KOPT-K1 (cell line): Measurements from ENCODE around the gene SLC22A1.
"Not testable (repeated sequence)": the region's sequence is repeated elsewhere in the genome, so short reads cannot be mapped to it uniquely, and the experiment has no call there.

Experiments used
- H3K27ac ChIP-seq: fragments of 200-600 bp; sonication (generic); 2 replicates; pipeline ENCODE4 v1.5.1; 2016; ENCODE audit warnings: antibody characterized with exemption, mild to moderate bottlenecking, low read depth, low read length; ENCODE audit not compliant: poor library complexity, severe bottlenecking
- H3K36me3 ChIP-seq: fragments of 200-600 bp; sonication (generic); 2 replicates; pipeline ENCODE4 v1.5.1; 2017; ENCODE audit warnings: antibody characterized with exemption, mild to moderate bottlenecking, low read length, moderate library complexity; ENCODE audit not compliant: insufficient read depth
- H3K9me3 ChIP-seq: fragments of 200-600 bp; sonication (generic); 2 replicates; pipeline ENCODE4 v1.5.1; 2017; ENCODE audit warnings: antibody characterized with exemption, low read length, mild to moderate bottlenecking; ENCODE audit not compliant: insufficient read depth, poor library complexity, severe bottlenecking

SLC22A1 gene

DNA sequence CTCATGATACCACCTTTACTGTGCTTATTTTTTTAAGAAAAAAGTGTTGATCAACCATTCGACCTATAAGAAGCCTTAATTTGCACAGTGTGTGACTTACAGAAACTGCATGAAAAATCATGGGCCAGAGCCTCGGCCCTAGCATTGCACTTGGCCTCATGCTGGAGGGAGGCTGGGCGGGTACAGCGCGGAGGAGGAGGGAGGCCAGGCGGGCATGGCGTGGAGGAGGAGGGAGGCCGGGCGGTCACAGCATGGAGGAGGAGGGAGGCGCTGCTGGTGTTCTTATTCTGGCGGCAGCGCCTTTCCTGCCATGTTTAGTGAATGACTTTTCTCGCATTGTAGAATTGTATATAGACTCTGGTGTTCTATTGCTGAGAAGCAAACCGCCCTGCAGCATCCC, 15.6 kb upstream of the SLC22A1 start:
- peaks cover 96% of the 10 kb centered on the region for H3K36me3 ChIP-seq
- H3K27ac ChIP-seq, result no peak overlapping the region
- no peaks in the 10 kb centered on the region for H3K9me3 ChIP-seq

DNA sequence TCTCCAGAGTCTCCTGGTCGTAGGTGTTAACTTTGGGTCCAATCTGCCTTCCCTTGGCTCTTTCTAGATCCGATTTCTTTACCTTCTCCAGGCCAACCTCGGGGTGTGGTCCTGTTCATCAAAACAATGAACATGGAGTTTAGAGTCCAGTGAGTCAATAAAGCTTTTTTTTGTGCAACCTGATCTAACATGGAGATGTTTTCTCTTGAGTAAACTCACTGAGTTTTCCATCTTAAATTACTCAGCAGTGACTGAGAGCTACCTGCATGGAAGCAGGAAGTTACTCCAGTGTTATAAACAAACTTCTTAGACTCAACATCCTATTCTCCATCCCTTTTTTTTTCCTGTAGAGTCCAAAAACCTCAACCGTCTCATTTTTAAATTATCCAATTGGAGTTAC, 14.9 kb upstream of the SLC22A1 start:
- H3K9me3 ChIP-seq, result no peaks in the 10 kb centered on the region
- peaks cover 89% of the 10 kb centered on the region for H3K36me3 ChIP-seq
- no peak overlapping the region for H3K27ac ChIP-seq

DNA sequence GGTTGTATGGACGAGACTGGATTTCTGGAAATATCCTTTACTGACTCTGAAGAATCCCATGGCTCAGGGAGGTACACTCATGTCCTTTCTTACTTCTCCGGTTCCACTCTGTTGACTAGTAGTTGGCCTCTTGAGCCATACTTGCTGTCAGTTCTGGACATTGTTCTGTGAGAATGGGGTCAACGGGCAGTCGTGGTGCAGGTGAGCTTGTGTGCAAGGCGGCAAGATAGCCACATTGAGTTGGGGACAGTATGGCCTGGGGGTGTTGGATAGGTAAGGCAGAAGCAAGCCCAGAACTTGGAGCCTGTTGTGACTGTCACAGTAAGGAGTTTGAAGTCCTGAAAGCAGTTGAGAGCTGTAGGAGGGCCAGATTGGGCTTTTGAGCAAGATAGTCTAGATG, 13.5 kb upstream of the SLC22A1 start:
- Histone ChIP-seq H3K36me3 (peaks cover 79% of the 10 kb centered on the region), H3K27ac (no peak overlapping the region), H3K9me3 (no peaks in the 10 kb centered on the region)

DNA sequence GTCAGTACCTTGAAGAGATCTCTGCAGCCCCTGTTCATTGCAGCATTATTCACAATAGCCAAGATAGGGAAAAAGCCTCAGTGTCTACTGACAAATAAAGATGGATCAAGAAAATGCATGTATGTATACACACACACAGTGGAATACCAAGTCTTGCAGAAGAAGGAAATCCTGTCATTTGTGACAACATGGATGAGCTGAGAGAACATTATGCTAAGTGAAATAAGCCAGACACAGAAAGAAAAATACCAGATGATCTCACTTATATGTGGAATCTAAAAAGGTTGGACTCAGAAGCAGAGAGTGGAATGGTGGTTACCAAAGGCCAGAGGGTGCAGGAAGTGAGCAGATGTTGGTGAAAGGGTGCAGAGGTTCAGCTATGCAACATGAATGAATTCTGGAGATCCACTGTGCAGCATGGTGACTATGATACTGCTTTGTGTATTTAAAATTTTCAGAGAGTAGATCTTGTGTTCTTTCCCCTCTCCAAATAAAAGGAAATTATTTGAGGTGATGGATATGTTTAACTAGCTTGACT, 11.0 kb upstream of the SLC22A1 start:
- Histone ChIP-seq H3K9me3 (no peaks in the 10 kb centered on the region), H3K36me3 (peaks cover 56% of the 10 kb centered on the region)

DNA sequence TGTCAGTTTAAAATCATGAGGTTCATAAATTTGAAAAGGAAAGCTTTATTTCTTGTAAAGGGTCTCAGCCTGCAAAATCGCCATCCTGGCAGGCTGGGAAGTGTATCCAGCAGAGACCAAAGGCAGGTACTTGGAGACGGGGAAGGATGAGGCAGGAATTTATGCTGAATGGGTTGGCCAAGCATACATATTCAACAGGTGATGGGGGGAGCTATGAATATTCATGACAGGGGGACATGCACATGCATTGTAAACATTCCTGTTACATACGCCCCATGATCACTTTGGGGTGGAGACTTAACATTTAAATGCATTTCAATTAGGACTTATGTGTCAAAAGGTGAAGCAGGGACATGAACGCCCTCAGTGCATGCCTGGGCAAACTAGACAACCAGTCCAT, 9.8 kb upstream of the SLC22A1 start:
- no peak overlapping the region for H3K27ac ChIP-seq
- peaks cover 52% of the 10 kb centered on the region for H3K36me3 ChIP-seq
- H3K9me3 ChIP-seq, result peaks cover 5% of the 10 kb centered on the region

More for the DNA sequence above, 11.0 kb upstream of the SLC22A1 start:
- H3K27ac ChIP-seq, result no peak overlapping the region

DNA sequence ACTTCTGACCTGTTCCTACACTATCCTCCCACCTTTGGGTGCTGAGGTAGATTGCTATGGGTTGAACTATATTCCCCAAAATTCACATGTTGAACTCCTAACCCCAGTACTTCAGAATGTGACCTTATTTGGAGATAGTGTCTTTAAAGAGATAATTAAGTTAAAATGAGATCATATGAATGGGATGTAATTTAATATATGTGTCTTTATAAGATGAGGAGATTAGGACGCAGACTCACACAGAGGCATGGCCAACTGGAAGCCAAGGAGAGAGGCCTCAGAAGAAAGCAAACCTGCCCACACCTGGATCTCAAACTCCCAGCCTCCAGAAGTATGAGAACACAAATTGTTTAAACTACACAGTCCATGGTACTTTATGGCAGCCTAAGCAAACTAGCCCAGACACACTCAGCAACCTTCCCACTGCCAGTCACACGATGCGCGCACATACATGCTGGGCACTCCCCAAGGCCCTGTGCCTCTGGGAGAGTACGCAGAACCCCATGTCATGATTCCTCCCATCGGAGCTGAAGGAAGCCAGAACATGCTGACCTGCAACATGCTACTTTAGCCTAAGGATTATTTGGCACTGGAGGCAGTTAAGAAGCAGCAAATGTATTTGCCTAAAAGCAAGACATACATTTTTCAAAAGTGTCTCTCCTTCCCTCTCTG, 8.9 kb upstream of the SLC22A1 start:
- peaks cover 15% of the 10 kb centered on the region for H3K9me3 ChIP-seq
- peaks cover 52% of the 10 kb centered on the region for H3K36me3 ChIP-seq
- no peak overlapping the region for H3K27ac ChIP-seq

DNA sequence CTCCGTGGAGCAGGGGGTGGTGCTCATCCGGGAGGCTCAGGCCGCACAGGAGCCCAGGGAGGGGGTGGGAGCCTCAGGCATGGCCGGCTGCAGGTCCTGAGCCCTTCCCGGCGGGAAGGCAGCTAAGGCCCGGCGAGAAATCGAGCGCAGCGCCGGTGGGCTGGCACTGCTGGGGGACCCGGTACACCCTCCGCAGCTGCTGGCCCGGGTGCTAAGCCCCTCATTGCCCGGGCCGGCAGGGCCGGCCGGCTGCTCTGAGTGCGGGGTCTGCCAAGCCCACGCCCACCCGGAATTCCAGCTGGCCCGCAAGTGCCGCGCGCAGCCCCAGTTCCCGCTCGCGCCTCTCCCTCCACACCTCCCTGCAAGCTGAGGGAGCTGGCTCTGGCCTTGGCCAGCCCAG, 7.1 kb upstream of the SLC22A1 start:
- H3K27ac ChIP-seq, result not testable (repeated sequence)
- peaks cover 28% of the 10 kb centered on the region for H3K9me3 ChIP-seq
- peaks cover 43% of the 10 kb centered on the region for H3K36me3 ChIP-seq

DNA sequence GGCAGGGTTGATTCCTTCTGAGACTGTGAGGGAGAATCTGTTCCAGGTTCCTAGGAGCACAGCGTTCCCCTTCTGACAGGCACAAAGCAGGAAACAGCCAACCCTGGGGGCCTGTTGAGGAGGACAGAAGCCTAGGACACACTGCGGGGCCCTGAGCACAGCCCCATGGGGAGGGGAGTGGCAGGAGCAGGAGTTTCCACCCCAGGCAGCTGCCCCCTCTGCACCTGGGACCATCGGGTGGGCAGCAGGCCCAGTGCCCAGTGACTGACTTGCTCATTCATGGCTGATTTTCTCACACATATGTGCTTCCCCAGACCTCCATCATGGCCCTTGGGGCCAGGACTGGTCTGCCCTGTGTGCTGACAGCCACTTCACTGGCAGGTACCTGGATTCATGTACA, 6.2 kb upstream of the SLC22A1 start:
- H3K9me3 ChIP-seq, result peaks cover 28% of the 10 kb centered on the region
- peaks cover 34% of the 10 kb centered on the region for H3K36me3 ChIP-seq
- H3K27ac ChIP-seq, result no peak overlapping the region

DNA sequence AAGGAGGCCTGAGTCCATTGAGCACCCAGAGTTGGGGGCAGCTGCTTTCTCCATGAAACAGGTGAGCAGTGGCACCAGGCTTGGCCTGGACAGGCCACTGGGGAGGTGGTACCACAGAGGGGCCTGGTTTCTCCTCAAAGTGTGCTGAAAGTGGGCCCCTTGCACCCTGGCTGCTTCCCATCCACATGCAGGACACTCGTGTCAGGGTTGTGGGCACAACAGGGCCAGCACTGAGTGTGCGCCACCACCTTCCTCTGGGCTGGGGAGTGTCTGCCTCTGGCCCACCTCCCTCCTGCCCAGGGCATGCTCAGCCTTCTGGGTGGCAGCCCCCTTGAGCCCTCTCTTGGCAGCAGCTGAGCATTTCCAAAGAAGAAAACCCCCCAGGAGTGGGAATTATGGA, 5.2 kb upstream of the SLC22A1 start:
- peaks cover 28% of the 10 kb centered on the region for H3K9me3 ChIP-seq
- H3K36me3 ChIP-seq, result peaks cover 31% of the 10 kb centered on the region
- H3K27ac ChIP-seq, result no peak overlapping the region

DNA sequence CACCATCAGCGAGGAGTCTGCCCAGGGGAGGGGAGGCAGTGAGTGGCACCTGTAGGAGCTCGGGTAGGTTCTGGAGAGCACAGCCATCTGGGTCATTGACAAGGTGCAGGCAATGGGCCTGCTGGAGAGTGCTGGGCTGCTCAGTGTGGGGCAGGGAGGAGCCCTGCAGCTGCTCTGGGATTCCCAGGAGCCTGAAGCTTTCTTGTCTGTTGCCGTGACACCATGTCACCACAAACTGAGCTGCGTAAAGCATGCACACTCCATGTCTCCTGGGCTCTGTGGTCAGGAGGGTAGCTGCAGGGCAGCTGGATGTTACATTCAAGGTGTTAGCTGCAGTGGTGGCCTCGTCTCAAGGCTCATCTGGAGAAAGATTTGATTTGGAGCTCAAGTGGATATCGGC, 4.5 kb upstream of the SLC22A1 start:
- Histone ChIP-seq H3K9me3 (peaks cover 28% of the 10 kb centered on the region), H3K27ac (no peak overlapping the region), H3K36me3 (peaks cover 31% of the 10 kb centered on the region)

DNA sequence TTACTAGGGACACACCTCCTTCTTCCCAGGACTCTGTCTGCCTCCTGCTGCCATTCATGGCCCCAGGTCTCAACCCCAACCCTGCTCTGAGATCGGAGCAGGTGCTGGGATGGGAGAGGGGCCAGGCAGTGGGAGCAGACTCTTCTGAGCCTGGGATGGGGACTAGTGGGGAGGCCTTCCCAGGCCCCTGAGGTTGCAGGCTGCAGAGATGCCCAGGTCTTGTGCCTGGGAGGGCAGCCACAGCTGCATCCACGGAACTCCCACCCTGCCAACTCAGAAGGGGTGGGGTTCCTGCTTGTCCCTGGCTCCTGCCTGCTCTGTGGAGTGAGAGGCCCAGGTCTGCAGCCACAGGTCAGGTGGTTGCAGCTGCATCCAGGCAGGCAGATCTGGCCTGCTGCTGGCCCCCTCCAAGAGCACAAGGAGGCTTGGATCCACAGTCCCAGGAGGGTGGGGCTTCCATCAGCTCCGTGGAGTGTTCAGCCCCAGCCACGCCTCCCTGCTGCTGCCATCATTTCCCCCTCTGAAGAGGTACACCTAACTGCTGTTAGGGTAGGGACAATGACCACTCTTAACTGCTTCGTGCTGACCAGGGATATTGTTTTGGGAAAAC, 2.9 kb upstream of the SLC22A1 start:
- H3K9me3 ChIP-seq, result peaks cover 28% of the 10 kb centered on the region
- peaks cover 24% of the 10 kb centered on the region for H3K36me3 ChIP-seq
- no peak overlapping the region for H3K27ac ChIP-seq

DNA sequence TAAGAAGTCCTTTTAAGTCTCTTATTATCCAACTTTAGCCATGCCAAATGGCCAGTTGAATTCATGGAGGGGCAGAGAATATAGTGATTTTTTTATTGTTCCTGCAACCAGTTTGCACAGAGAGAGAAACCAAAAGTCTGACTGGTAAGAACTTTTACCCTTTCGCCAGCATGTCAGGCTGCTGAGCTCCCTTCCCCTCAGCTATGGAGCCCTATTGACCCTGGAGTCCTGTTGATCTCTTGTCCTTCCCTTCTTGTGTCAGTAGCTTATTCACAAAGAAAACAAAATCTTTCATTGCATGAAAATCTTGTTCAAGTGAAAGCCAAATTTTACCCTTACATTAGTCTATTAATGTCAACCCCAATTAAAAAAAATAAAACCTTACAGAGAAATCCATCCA, 1.5 kb upstream of the SLC22A1 start:
- peaks cover 24% of the 10 kb centered on the region for H3K36me3 ChIP-seq
- H3K27ac ChIP-seq, result no peak overlapping the region

DNA sequence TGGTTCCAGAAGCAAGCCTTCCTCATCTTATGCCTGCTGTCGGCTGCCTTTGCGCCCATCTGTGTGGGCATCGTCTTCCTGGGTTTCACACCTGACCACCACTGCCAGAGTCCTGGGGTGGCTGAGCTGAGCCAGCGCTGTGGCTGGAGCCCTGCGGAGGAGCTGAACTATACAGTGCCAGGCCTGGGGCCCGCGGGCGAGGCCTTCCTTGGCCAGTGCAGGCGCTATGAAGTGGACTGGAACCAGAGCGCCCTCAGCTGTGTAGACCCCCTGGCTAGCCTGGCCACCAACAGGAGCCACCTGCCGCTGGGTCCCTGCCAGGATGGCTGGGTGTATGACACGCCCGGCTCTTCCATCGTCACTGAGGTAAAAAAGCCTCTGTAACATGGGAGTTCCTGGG, 366 bp downstream of the SLC22A1 start:
- peaks cover 21% of the 10 kb centered on the region for H3K9me3 ChIP-seq
- peaks cover 14% of the 10 kb centered on the region for H3K36me3 ChIP-seq
- no peak overlapping the region for H3K27ac ChIP-seq

More for the DNA sequence above, 1.5 kb upstream of the SLC22A1 start:
- H3K9me3 ChIP-seq, result peaks cover 28% of the 10 kb centered on the region

DNA sequence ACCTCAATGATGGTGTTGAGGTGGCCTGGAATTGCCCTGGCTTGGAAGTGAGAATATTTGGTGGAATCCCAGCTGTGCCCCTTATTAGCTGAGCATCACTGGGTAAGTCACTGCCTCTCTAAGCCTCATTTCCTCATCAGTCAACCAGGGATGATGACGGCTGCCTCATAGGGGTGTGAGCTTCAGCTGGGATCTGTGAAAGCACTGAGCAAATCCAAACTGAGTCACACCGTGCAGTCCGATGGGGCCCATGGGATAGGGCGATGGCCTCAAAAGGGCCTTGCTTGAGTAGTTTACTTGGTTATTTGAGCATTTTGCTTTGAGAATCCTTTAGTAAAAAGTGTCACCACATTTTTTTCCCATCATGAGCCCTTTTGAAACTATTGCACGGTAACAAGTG, 1.1 kb downstream of the SLC22A1 start:
- Histone ChIP-seq H3K36me3 (peaks cover 7% of the 10 kb centered on the region), H3K9me3 (peaks cover 13% of the 10 kb centered on the region)

DNA sequence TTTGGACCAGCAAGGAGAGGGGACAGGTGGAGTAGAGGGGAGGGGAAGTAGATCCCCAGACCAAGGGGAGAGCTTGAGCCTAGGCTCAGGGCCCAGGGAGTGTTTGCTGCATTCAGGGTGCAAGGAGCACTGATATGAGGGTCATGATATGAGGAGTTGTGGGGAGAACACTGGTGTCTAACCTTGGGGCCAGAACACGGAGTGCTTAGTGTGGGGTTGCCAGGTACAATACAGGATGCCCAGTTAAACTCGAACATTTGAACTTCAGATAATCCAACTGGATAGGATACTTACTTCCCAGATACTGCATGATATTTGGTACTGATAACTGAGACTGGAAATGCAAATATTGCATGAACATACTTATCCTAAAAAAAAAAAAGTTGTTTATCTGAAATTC, 2.4 kb downstream of the SLC22A1 start:
- H3K27ac ChIP-seq, result no peak overlapping the region
- no peaks in the 10 kb centered on the region; the same call in 1 of the 2 replicates for H3K36me3 ChIP-seq
- H3K9me3 ChIP-seq, result peaks cover under 1% of the 10 kb centered on the region

More for the DNA sequence above, 1.1 kb downstream of the SLC22A1 start:
- H3K27ac ChIP-seq, result no peak overlapping the region

DNA sequence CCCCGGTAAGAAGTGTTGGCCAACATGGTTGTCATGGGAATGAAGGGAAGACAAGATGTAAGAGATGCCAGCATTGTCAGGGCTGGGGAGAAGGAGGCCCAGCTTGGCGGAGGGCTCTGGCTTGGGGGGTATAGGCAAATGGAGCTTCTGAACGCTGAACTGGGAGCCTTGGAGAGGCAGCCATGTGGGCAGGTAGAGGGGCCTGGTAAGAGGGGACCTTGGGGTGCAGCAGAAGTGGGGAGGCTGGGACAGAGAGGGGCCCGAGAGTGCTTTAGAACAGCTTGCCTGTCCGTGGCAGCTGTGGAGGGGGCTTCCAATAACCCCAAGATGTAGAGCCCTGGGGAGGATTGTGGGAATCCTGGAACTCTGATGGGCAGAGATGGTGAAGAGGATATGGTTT, 3.0 kb downstream of the SLC22A1 start:
- H3K36me3 ChIP-seq, result no peaks in the 10 kb centered on the region
- H3K27ac ChIP-seq, result no peak overlapping the region

More for the DNA sequence above, 3.0 kb downstream of the SLC22A1 start:
- H3K9me3 ChIP-seq, result no peaks in the 10 kb centered on the region
